Cardiac fibroblast (primary cell): ENCODE measurements around the gene PECR.
"Not testable (repeated sequence)": the region's sequence is repeated elsewhere in the genome, so short reads cannot be mapped to it uniquely, and the experiment has no call there.

Experiments
- DNase-seq, 2 donors: peaks; one replicate each; pipeline versions ENCODE4 v3.0.0 to v3.0.0-alpha.2; 2010; ENCODE audit warnings: low read depth in 2 of 2
- H3K4me3 ChIP-seq, 2 donors: replicated peaks in 1 of 2; 1 replicate in 1 of 2; 2 replicates in 1 of 2; pipeline ENCODE4 v1.5.1; 2011; ENCODE audit warnings: low read depth in 2 of 2, low read length in 2 of 2, mild to moderate bottlenecking in 2 of 2, moderate library complexity in 1 of 2
- TF ChIP-seq, protein P1 (sequence below): IDR thresholded peaks from one replicate; pipeline ENCODE4 v1.5.1; 2011; ENCODE audit warnings: low read depth, mild to moderate bottlenecking, low read length, inconsistent platforms

Gene PECR

DNA sequence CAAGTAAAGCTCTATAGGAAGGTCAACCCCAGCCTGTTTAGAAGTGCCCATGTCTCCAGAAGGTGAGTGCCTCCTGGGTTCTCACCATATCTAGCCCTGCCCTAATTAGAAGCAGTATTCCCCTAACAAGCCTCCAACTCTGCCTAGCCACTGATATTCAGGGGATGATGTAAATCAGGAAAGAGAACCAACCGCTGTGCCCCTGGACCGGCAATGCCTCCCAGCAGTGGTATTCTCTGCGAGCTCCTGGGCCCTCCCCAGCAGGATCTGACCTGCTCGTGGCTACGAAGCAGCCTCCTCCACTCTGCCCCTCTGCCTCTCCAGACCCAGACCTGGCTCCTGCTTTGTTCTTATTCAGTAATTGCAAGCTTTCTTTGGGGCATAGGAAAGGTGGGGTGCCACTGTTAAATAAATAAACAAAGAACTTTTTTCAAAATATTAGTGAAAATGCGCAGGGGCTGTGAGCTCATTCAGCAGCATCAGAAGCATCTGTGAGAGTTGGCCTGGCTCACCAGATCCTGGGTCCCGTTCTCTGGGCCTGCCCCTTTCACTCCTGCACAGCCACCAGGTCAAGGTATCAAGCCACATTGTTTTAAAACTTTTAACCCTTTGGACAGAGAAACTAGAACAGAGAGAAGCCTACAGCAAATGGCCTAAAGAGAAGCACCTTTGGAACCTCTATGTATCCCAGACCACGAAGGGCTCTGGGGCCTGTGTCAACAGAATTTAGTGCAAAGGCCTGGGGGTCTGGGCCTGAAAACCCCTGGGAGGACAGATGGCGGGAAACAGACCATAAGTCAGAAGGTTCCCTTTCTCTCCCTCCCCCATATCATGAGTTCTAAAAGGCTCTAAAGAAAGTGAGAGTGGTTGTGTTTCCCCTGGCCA is 80.2 kb downstream of the PECR start:
- no peak overlapping the region for H3K4me3 ChIP-seq
- DNase-seq = no peak
- TF ChIP-seq, protein P1, sequence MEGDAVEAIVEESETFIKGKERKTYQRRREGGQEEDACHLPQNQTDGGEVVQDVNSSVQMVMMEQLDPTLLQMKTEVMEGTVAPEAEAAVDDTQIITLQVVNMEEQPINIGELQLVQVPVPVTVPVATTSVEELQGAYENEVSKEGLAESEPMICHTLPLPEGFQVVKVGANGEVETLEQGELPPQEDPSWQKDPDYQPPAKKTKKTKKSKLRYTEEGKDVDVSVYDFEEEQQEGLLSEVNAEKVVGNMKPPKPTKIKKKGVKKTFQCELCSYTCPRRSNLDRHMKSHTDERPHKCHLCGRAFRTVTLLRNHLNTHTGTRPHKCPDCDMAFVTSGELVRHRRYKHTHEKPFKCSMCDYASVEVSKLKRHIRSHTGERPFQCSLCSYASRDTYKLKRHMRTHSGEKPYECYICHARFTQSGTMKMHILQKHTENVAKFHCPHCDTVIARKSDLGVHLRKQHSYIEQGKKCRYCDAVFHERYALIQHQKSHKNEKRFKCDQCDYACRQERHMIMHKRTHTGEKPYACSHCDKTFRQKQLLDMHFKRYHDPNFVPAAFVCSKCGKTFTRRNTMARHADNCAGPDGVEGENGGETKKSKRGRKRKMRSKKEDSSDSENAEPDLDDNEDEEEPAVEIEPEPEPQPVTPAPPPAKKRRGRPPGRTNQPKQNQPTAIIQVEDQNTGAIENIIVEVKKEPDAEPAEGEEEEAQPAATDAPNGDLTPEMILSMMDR = no peak

DNA sequence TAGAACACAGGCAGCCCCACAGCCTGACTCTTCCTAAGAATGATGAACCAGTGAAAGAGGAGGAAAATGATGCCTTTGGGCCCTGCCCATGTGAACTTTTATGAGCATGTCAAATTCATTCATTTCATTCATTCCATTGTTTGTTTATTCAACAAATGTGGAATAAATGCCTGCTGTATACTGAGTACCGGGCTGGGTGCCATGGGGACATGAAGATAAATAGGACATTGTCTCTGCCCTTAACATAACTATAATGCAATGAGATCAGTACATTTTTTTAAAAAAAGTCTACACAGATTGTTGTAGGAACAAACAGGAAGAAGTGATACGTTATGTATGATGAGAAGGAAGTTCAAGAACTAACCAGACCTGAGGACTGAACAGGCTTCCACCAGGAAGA is 83.0 kb downstream of the PECR start:
- H3K4me3 ChIP-seq = no peak overlapping the region
- DNase-seq = no peak
- TF ChIP-seq, protein P1 = no peak

DNA sequence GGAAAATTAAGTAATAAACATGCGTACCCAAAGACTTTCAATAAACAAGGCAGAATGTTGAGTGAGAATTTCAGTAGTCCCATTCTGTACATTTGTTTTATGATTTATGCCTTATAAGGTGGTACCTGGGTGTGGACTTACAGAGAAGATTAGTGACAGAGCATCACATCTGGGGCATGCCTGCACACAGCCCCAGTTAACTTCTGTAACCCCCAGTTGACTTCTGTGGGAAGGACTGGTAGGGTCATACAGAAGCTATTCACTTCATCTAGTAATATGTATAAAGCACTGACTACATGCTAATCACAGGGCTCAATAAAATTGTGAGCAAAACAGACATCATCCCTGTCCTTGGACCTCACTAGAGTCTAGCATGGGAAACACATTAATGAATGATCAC is 84.4 kb downstream of the PECR start:
- H3K4me3 ChIP-seq = no peak overlapping the region
- no peak for DNase-seq
- TF ChIP-seq, protein P1 = no peak

DNA sequence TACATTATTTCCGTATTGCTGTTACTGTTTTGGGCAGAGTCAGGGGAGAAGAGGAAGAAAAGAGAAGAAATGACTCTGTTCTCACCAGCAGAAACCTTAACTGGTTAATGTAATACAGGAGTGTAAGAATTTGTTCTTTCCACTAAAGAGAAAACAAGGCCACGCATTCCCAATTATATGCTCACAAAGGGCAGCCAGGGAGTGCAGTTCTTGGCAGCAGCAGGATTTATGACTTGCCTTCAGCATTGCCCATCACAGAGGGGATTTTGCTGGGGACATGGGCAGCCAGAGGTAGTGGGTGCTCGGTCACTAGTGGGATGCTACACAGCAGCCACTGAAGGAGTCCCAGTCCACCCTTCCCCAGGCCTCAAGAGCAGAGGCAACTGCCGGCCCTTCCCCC is 86.7 kb downstream of the PECR start:
- TF ChIP-seq, protein P1 = no peak
- no peak for DNase-seq

DNA sequence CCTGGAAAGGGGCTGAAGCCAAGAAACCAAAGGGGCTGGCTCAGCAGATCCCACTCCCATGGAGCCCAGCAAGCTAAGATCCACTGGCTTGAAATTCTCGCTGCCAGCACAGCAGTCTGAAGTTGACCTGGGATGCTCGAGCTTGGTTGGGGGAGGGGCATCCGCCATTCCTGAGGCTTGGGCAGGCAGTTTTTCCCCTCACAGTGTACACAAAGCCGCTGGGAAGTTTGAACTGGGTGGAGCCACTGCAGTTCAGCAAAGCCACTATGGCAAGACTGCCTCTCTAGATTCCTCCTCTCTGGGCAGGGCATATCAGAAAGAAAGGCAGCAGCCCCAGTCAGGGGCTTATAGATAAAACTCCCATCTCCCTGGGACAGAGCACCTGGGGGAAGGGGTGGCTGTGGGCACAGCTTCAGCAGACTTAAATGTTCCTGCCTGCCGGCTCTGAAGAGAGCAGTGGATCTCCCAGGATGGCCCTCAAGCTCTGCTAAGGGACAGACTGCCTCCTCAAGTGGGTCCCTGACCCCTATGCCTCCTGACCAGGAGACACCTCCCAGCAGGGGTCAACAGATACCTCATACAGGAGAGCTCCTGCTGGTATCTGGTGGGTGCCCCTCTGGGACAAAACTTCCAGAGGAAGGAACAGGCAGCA is 92.9 kb downstream of the PECR start:
- not testable (repeated sequence) for H3K4me3 ChIP-seq, DNase-seq

More for the DNA sequence above, 86.7 kb downstream of the PECR start:
- H3K4me3 ChIP-seq = no peak overlapping the region
